Lung (tissue), 12 donors: ENCODE measurements around the gene MARCHF7. TPM values are rescaled to one million over a fixed set of nuclear protein-coding genes. Genes with fewer than 3 reads are reported as not detected.
"Not testable (repeated sequence)": the region's sequence is repeated elsewhere in the genome, so short reads cannot be mapped to it uniquely, and the experiment has no call there.

ENCODE experiments used
- ATAC-seq: fragments of 200-7000 bp; cut with Tn5 transposase; one replicate; pipeline ENCODE4 v1.9.1; 2020; ENCODE audit warnings: moderate number of reproducible peaks; ENCODE audit not compliant: insufficient read depth, low FRiP score
- DNase-seq, 3 donors: peaks; one replicate each; pipeline ENCODE4 v3.0.0-alpha.2; 2013 to 2017
- H3K27ac ChIP-seq, 2 donors: one replicate each; pipeline ENCODE4 v1.5.1; 2013; ENCODE audit warnings: mild to moderate bottlenecking in 2 of 2, moderate library complexity in 2 of 2, control low read depth in 1 of 2, inconsistent platforms in 1 of 2, low read depth in 1 of 2, low read length in 1 of 2
- H3K27me3 ChIP-seq, 3 donors: one replicate each; pipeline ENCODE4 v1.5.1; 2013; ENCODE audit warnings: low read length in 2 of 3; ENCODE audit not compliant: control insufficient read depth in 3 of 3, insufficient read depth in 3 of 3
- H3K36me3 ChIP-seq, 4 donors: one replicate each; pipeline ENCODE4 v1.5.1; 2013; ENCODE audit warnings: low read length in 4 of 4, mild to moderate bottlenecking in 1 of 4, moderate library complexity in 1 of 4; ENCODE audit not compliant: control insufficient read depth in 4 of 4, insufficient read depth in 4 of 4
- H3K4me1 ChIP-seq, 5 donors: one replicate each; pipeline ENCODE4 v1.5.1; 2013; ENCODE audit warnings: low read length in 5 of 5, mild to moderate bottlenecking in 2 of 5, moderate library complexity in 1 of 5; ENCODE audit not compliant: control insufficient read depth in 5 of 5, insufficient read depth in 5 of 5
- H3K4me3 ChIP-seq: one replicate; pipeline ENCODE4 v1.5.1; 2013; ENCODE audit warnings: mild to moderate bottlenecking, control low read depth, moderate library complexity
- H3K9ac ChIP-seq, 2 donors: one replicate each; pipeline ENCODE4 v1.5.1; 2013; ENCODE audit warnings: low read length in 2 of 2, control low read depth in 1 of 2; ENCODE audit not compliant: insufficient read depth in 1 of 2
- H3K9me3 ChIP-seq, 4 donors: one replicate each; pipeline ENCODE4 v1.5.1; 2013; ENCODE audit warnings: low read length in 3 of 4, mild to moderate bottlenecking in 1 of 4, moderate library complexity in 1 of 4; ENCODE audit not compliant: control insufficient read depth in 4 of 4, insufficient read depth in 3 of 4
- CTCF ChIP-seq: IDR thresholded peaks from 2 replicates; pipeline ENCODE4 v1.5.1; 2012; ENCODE audit warnings: mild to moderate bottlenecking; ENCODE audit errors: control extremely low read depth, extremely low read depth
- WGBS, 2 donors: extraction: QIAGEN DNeasy Blood & Tissue Kit; methylation state at CpG; one replicate each; pipeline ENCODE4 v1.1.7; 2013; 5-methylcytosine and 5-hydroxymethylcytosine counted together
- polyA plus RNA-seq, 2 donors: library from polyadenylated mRNA; stranded (reverse); fragments of 200-250 nt; gene quantifications; one replicate each; pipeline ENCODE4 v1.2.1, GENCODE V29; 2013
- total RNA-seq, 2 donors: library from RNA; depleted of rRNA in 1 of 2; stranded (reverse); fragments of >200 nt in 1 of 2; gene quantifications; one replicate each; pipeline ENCODE4 v1.2.1, GENCODE V29; 2014 to 2021
- donor health status: control.
- donor health status: control.
- donor health status: Bipolar disorder and iron deficiency.
- donor health status: healthy.
- donor health status: DM: yes; HTN: yes; CAD: no.

The MARCHF7 gene
- total and polyA plus RNA-seq, 4 donors = 22.6 to 168 (median 55.4) TPM

- Histone ChIP-seq H3K4me1 (peaks cover 0 to 28% (median 10%) of the 10 kb centered on the region in 5 donors), H3K36me3 (peaks cover 10 to 16% (median 10%) of the 10 kb centered on the region in 4 donors), H3K9ac (no peak overlapping the region), H3K27ac (peak overlapping the region; percentile 24 to 99), H3K27me3 (no peaks in the 10 kb centered on the region), H3K9me3 (no peaks in the 10 kb centered on the region), H3K4me3 (no peak overlapping the region)
- WGBS, 2 donors = 61 to 73% methylated on average over 8 of the region's 8 CpGs
- TF ChIP-seq CTCF = no peak
- ATAC-seq (no peak), DNase-seq (peak in 1 of 3 donors; percentile 13)
Observed at GRCh38 chr2:159714247-159714930, 2.1 kb downstream of the MARCHF7 start.

- H3K4me3 ChIP-seq = no peak overlapping the region
- 89 to 92% methylated on average over 4 of the region's 4 CpGs for WGBS, 2 donors
Observed at GRCh38 chr2:159715451-159715850, 3.1 kb downstream of the MARCHF7 start.

GRCh38 chr2:159716409-159716808, 4.1 kb downstream of the MARCHF7 start:
- not testable (repeated sequence) for H3K27me3 ChIP-seq, H3K4me3 ChIP-seq, DNase-seq, H3K9me3 ChIP-seq, H3K27ac ChIP-seq, ATAC-seq, H3K9ac ChIP-seq
- peaks cover 0 to 32% (median 14%) of the 10 kb centered on the region in 5 donors for H3K4me1 ChIP-seq
- 94 to 98% methylated on average over 4 of the region's 4 CpGs for WGBS, 2 donors
- peaks cover 14 to 21% (median 15%) of the 10 kb centered on the region in 4 donors for H3K36me3 ChIP-seq

More at GRCh38 chr2:159715451-159715850, 3.1 kb downstream of the MARCHF7 start:
- Histone ChIP-seq H3K36me3 (peaks cover 13 to 21% (median 14%) of the 10 kb centered on the region in 4 donors), H3K9ac (no peak overlapping the region), H3K27ac (no peak overlapping the region), H3K4me1 (peaks cover 0 to 28% (median 11%) of the 10 kb centered on the region in 5 donors), H3K27me3 (no peaks in the 10 kb centered on the region), H3K9me3 (no peaks in the 10 kb centered on the region)
- DNase-seq = no peak
- TF ChIP-seq CTCF = no peak
- ATAC-seq = no peak

- H3K4me3 ChIP-seq = no peak overlapping the region
- 90 to 92% methylated on average over 2 of the region's 2 CpGs for WGBS, 2 donors
- no peak overlapping the region for H3K9ac ChIP-seq
- no peaks in the 10 kb centered on the region for H3K27me3 ChIP-seq
- H3K4me1 ChIP-seq = peaks cover 0 to 36% (median 14%) of the 10 kb centered on the region in 5 donors
- H3K36me3 ChIP-seq = peaks cover 15 to 21% (median 17%) of the 10 kb centered on the region in 4 donors
- no peaks in the 10 kb centered on the region for H3K9me3 ChIP-seq
- TF ChIP-seq CTCF = no peak
- ATAC-seq = no peak
- DNase-seq = no peak
- H3K27ac ChIP-seq = no peak overlapping the region
Observed at GRCh38 chr2:159716857-159717256, 4.6 kb downstream of the MARCHF7 start.
